Cortex of kidney (tissue), 1 donor: Measurements from ENCODE around the gene SH3TC1.

Source experiments
- DNase-seq: peaks from one replicate; lab custom pipeline; 2025; lab: John Stamatoyannopoulos, UW

SH3TC1 gene

DNA sequence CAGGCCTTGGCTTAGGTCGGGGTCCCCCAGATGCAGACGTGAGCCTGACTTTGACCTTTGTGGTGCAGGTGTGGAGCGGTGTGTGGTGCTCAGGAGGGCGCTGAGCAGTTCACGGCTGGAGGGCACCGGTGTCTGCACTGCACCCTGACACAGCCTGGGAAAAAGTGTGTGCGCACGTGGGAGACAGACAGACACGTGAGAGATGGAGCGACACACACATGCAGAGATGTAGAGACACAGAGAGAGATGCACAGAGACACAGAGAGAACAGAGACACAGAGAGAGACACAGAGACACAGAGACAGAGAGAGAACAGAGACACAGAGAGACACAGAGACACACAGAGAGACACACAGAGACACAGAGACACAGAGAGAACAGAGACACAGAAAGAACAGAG, 64.3 kb downstream of the SH3TC1 start:
- no peak for DNase-seq

DNA sequence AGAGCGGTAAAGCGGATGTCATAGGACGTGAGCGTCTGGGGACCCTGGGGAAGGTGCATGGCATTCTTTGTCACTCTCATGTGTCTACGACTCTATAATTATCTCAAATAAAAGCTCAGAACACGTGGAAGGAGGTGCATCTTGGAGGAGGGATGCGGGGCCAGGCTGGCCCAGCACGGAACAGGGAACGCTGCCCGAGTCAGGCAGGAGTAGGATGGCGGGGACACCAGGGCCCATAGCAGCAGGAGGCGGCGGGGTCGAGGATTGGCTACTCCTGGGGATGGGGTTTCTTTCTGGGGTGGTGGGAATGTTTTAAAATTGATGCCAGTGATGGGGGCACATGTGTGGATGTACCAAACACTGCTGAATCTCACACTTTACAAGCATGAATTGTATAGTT, 65.0 kb downstream of the SH3TC1 start:
- DNase-seq: no peak

DNA sequence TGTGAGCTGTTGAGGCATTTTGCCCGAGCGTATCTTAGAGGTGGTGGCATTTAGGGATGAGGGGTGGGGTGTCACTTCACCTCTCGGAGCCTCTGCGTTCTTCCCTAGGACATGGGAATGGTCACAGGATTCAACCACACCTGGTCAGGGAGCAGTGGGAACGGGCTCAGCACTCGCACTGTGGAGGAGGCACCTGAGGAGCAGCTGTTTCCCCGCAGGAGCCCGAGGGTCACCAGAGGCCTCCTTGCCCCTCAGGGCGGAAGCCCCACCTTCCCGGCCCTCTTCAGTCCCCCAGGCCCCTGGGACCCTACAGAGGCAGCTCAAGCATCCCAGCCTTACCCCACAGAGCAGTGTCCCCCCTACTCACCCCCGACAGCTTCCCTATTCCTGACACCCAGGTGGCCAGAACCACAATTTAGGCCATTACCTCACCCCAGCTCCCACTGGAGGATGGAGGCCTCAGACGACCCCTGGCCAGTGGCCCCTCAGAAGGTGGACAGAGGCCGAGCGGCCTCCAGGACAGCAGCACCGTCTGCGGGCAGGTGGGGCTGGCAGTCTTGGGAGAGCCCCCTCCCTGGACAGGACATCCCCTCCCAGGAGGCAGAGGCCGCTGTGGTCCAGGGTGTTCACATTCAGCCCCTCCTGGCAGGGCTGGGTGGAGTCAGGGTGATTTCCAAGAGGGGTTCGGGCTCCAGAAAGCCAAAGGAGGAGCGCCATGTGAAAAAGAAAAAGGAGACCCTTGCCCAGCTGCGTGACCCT, 66.3 kb downstream of the SH3TC1 start:
- no peak for DNase-seq

DNA sequence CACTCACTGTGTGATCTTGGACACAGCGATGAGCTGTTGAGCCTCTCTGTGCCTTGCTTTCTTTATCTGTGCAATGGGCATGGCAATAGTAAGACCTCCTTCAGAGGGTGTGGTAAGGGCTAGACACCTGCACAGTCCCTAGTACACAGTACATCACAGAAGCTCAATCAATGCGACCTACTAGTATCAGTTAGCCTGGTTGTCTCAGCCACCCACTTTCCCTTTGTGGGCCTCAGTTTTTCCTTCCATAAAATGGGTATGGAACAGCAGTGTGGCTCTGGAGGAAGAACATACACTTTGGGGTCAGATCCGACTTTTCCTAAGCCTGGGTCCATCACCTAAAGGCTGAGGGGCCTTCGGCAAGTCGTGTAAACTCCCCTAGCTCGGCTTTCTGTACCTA, 67.0 kb downstream of the SH3TC1 start:
- no peak for DNase-seq

DNA sequence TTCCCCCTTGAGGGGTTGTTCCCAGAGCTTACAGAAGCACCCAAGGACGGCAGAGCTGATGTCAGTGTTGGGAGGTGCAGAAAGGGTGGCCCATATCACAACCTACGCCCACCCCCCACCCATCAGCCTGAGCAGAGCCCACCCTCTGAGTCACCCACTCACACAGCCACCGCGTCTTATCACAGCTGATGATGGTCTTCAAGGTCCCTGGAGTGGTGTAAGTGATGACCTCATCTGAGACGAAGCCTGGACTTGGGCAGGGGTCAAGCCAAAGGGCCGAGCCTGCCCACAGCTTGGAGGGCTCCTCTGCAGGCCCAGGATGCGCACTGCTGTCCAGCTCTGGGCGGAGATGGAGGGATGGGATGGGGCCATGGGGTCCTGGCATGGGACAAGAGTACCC, 67.4 kb downstream of the SH3TC1 start:
- no peak for DNase-seq

DNA sequence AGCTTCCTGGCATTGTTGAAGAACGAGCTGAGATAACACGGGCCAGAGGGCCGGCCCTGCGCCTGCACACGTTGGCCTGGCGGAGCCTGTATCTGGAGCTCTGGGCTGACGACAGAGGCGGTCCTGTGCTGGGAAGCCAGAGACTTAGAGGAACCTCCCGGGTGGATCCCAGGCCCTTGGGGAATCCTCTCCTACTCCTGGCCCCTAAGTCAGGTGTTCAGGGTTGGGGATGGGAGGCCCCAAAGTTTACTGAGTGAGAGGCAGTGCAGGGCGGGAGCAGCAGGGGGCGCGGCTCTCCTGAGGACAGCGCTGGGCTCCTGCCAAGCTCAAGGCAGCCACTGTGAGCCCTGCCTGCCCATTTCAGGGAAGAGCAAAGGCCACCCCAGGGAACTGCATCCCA, 68.0 kb downstream of the SH3TC1 start:
- no peak for DNase-seq

DNA sequence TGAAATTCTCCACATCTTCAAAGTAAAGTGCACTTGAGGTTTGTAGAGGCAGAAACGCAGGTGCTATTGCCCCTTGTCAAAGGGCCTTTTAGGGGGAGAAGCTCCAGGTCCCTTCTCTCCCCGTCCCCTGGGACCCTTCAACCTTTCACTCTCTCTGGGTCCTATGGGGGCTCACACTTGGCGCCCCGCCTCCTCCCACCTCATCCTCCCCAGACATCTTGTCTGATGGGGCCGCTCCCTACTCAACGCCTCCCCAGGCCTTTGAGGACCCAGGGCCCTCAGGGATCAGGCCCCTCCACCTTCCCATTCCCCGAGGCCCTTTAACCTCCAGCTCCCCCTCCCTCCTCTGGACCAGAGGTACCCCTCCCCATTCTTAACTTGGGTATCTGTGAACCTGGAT, 69.1 kb downstream of the SH3TC1 start:
- no peak for DNase-seq

DNA sequence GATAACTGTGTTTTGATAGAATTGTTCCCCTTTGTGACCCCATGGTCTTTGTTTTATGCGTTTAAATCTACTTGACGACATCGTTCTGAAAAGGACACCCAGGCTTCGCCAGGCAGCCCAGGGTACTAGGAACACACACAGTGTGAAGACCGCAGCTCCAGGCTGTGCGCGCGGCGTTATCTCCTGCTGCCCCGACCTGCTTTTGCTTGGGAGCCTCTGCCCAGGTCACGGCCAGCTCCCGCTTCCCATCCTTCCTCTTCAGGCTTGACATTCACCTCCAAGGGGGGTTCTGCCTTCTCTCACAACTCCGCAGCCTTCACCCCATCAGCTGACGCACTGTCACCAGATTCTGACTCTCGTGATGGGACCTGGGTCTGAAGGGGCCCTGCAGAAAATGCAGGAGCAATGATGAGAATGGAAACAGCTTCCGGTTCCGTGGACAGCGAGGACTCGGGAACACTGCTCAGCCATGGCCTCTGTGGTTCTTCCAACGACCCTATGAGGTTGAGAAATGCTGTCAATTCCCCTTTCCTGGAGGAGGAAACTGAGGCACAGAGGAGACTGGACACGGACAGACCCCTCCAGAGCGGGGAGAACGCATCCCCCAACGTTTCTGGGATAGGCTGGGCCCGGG, 69.9 kb downstream of the SH3TC1 start:
- no peak for DNase-seq

DNA sequence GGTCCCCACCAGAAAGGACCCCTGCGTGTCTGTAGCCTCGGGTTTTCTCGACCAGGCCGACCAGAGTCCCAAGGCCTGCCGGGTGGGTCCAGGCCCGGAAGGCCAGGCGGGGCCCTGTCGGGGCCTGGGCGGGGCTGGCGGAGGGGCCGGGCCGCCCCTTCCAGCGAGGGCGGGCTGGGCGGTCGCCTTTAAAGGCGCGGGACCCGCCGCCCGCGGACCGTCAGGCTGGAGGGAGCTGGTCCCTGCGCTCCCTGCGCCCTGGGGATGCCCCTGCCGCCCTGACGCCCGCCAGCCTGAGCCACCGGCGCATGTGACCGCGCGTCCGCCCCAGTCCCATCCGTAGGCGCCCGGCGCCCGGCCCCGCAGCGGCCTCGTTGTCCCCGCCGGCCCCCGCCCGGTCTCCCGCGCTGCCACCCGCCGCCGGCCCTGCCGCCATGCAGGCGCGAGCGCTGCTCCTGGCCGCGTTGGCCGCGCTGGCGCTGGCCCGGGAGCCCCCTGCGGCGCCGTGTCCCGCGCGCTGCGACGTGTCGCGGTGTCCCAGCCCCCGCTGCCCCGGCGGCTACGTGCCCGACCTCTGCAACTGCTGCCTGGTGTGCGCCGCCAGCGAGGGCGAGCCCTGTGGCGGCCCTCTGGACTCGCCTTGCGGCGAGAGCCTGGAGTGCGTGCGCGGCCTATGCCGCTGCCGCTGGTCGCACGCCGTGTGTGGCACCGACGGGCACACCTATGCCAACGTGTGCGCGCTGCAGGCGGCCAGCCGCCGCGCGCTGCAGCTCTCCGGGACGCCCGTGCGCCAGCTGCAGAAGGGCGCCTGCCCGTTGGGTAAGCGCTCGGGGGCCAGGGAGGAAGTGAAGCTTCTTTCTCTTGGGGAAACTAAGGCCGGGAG, 70.7 kb downstream of the SH3TC1 start, which contains the start of gene HTRA3:
Gene HTRA3, plus strand, starts transcription at position 220 of the 883 bp plus-strand sequence. Its CDS starts 215 bp downstream, at position 435.
- no peak for DNase-seq

DNA sequence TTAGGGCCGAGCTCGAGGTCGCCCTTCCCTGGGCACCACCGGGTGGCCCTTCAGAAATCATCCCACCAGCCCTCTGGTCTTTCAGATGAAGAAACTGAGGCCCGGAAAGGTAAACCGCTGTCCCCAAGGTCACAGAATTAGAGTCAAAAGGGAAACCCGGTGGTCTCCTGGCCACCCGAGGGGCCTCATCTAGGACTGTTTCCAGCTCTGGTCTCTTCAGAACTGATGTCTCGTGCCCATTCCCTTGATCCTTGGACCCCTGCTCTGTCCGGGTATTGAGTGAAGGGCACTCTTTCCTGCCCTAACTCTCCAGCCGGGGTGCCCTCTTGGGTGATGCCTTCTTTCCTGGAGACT, 71.3 kb downstream of the SH3TC1 start:
- no peak for DNase-seq

DNA sequence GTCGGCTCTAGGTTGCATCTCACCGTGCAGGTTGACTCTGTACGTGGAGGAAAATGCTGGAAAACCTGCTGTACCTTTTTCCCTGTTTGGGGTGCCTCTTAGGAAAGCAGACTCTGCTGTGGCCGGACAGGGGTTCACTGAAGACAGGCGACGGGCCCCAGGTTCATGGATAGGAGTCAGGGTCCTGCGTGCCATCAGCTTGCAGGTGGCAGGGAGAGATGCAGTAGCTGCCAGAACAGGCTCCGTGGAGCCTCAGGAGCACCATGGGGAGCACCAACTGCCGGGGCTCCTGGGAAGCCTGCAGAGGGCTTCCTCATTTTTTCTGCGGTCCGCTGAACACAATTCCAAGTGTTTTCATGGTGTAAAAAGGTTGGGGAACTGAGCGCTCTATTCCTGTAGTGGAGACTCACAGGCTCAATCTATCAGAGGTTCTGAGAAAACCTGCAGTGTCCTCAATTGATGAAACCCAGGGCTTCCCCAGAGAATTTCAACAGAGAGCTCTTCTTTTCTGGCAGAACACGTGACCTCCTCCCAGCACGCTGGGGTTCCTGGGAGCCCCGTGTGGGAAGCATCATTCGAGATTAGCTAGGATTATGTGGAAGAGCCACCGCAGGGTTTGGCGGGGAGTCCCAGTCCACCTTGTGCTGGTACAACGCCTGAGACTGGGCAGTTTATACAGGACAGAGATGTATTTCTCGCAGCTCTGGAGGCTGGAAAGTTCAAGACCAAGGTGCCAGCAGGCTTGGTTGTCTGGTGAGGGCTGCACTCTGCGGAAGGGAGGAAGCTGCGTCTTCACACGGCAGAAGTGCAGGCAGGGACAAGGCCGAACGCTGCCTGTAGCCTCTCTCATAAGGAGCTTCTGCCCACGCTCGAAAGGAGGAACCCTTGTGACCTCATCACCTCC, 72.1 kb downstream of the SH3TC1 start:
- no peak for DNase-seq

DNA sequence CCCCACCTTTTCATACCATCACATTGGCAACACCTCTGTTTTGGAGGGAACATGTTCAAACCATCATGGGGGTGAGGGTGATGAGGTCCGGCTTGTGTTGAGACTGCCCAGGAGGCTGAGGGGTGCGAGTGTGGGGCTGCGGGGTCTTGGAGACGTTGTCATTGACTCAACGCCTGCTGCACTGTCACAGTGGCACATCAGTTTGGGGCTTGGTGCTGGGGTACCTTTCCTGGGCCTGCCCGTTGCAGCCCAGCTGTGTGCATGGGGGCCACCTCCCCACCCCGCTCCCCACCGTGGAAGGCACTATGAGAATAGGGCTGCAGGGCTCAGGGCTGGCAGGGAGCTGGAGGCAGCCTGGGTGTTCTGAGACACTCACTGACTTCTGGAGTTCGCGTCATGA, 72.7 kb downstream of the SH3TC1 start:
- no peak for DNase-seq

DNA sequence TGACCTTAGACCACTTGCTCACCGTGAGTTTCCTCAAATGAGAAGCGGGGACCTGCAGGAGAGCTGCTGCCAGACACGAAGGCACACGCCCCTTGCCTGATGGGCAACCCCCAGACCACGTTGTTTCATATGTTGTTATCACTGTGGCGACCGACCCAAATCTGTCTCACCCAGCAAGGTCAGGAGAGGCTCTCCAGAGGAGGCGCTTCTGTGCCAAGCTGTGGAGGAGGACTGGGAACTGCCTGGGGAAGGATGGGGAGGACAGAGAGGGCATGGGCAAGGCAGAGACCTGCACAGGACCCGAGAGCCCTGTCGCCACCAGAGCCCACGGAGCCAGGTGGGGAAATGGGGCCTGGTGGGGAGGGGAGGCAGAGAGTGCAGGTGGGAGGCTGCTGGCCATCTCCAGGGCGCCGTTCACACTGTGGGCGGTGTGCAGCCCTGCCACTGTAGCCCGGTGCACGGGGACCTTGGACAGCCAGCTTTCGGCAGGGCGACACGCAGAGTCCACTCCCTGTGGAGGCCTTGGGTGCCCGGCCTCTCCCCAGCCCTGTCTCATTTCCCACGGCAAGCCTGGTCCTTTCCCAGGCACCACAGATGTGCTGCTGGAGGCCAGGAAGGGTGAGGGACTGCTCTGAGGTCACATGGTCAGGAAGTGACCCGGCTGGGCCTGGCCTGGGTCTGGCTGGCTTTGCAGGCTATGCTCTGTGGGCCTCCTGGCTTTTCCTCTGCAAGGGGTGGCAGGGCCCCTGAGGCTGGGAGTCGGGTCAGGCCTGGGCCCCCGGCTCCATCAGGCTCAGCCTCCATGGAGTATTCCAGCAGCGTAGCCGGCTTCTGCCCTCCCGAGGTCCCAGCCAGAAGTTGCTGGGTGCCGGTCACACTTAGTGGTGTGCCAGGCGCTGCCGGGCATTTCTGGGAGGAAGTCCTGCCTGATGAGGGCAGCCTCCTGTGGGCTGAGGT, 73.7 kb downstream of the SH3TC1 start:
- no peak for DNase-seq

DNA sequence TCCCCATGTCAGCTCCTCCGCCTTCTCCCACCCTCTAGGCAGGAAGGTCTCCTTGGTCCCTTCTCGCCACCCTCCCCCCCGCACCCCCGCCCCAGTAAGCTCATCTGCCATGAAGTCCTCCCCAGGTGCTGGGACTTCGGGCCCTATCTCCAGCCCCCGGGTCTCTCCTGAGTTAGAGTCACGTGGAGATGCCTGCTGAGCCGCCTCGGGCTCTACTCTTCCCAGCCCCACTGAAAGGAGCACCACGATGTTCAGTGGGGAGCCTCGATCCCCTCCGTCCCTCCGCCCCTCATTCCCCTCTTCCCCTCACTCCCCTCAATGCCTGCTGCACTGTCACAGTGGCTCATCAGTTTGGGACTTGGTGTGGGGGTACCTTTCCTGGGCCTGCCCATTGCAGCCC, 74.4 kb downstream of the SH3TC1 start:
- no peak for DNase-seq

DNA sequence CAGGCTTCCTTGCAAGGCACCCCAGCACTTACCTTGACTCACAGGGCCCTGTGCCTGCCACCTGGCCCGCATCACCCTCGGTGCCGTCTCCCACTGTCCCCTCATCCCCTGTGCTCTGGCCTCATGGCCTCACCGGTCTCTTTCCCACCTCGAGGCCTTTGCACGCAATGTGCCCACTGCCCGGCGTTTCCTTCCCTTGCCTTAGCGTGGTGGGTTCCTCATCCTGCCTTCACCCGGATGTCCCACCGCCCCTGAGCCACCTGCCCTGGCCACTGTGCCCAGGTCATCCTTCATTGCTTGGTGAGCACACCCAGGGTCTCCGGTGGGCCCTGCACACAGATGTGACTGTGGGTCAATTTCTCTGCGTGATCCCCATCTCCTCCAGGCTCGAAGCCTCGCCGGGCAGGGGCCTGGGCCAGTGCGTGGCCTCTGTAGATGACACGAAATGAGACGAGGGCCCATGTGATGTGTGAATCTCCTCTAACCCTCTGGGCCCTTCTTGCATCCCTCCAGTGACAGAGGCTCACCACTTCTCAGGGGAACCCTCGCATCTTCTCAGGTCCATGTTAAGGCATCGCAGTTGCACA, 75.1 kb downstream of the SH3TC1 start:
- no peak for DNase-seq

DNA sequence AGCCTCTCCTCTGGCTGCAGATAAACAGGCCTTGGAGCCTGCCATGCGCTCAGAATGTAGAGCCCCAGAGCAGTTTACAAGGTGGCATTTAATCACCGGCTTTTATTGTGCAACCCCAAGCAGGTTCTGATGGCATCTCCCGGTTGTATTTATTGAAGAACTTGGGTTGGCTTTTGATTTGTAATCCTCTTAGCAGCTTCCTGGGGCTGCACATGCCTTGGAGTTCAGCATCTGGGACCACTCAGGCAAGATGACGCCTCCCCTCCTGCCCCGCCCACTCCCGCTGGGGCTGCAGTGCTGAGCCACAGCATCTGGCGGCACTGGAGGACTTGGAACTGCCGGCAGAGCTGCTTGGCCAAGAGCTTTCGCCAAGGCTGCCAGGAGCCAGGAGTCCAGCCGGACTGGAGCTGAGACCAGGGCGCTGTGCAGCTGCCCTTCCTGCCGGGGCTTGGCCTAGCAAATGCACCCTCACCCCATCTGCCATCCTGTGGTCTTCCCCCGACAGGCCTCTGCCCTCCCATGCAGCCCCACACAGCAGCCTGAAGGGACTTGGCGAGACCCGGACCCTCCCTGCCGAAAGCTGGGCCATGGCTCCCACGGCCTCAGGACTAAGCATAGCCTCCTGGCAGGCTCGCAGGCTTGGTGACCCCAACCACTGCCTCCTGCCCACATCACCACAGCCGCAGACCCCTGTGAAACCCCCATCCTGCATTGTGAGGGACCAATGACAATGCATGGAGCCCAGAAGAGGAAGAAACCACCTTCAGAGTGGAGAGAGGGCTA, 75.9 kb downstream of the SH3TC1 start:
- no peak for DNase-seq

DNA sequence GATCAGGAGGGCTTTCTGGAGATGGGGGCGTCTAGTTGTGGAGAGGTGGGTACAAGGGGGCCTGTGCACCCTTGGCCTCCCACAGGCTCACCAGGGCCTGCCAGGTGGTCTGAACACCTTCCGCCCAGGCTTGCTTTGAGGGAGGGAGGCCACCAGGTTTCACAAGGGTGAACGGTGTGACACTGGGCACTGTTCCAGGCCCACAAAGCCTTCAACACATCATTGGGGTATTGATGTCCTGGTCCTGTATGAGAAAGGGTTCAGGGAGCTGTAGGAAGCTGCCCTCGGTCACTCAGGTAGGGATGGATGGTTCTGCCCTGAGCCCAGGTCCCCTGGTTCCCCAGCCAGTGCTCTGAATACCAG, 76.4 kb downstream of the SH3TC1 start:
- no peak for DNase-seq

DNA sequence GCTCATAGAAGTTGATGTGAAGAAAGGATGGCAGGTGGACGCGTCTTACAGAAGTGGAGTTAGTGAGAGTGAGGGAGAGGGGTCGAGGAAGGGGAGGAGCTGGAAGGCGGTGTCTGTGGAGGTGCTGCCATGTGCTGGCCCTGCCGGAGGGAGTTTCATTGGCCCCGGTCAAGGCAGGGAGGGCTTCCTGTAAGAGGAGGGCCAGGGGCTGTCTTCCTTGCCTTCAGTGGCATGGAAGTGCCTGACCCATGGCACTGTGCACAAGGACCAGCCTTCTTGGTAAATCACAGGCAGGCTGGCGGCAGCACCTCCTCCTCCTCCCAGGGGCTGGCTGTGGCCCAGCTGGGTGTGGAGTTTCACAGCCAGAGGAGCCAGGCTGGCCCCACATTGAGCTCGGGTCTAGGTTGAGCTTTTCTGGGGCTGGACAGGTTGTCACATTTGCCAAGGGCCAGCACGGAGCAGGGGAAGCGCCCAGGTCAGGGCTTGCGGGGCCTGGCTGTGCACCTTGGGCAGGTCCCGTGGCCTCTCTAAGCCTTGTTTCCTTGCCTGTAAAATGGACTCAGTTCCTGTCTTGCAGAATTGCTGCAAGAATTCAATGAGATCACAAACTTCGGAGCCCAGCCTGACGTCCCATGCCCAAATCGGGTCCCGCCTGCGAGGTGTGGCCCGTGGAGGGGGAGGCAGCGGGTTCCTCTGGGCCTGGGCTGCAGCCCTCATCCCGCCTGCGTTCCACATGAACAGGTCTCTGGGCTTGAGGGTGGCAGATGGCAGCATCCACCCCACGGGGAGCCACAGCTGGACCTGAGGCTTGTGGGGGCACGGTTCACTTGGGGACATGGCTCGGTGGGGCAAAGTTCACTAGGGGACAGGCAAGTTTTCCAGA, 77.5 kb downstream of the SH3TC1 start:
- no peak for DNase-seq
